Retina (tissue), 1 donor: ENCODE data around the gene KLHL11.

ENCODE experiments used
- DNase-seq: peaks from one replicate; pipeline ENCODE4 v3.0.0-alpha.2; 2016

The KLHL11 gene

DNA sequence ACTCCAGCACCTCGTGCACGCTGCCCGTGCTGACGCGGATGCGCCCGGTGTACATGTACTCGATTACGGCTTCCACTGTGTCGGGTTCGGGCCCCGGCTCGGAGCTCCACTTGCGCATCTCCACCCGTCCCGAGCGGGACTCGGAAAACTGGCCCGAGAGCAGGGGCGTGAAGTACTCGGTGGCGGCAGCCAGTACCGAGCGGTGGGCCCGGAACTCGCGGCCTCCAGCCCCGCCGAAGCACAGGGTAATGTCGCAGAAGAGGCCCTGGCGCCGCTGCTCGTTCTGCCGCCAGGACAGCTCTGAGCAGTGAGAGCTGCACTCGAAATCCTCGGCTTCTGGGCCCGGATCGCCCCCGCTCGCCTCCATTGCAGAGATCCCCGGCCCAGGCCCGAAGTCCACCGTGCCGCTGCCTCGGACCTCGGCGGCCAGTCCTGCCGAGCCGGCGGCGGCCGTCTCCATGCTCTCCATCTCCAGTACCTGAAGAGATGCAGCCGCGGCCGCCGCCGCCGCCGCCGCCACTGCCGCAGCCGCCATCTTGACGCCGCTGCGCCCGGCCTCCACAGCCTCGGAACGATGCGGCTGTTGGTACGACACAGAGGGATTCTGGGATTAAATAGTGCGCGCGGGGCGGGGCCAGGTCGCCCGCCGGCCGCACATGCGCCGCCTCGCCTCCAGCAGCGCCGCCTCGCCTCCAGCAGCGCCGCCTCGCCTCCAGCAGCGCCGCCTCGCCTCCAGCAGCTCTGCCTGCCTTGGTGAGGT lies at the start of gene KLHL11:
Gene KLHL11 (minus strand): TSS at position 588 of the 760 bp plus-strand sequence. CDS start 53 bp downstream, at position 535.
- DNase-seq = peak; percentile 97

DNA sequence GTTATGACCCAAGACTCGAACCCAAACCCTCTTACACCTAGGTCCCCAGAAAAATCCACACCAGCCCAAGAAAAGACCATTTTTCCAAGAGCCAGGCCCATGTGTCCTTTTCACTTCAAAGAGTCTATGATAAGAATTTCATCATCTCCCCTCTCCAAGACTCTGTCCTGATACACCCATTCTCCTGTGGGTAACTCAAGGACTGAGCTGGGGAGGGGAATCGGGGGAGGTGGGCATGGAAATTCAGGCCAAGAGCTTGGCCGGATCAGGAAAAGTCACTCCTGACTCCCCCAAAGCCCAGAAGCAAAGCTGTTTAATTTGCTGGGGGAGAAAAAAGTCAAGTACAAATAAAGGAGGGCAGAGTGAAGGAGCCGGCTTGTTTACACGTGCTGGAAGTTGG lies 49.8 kb upstream of the KLHL11 start:
- no peak for DNase-seq

DNA sequence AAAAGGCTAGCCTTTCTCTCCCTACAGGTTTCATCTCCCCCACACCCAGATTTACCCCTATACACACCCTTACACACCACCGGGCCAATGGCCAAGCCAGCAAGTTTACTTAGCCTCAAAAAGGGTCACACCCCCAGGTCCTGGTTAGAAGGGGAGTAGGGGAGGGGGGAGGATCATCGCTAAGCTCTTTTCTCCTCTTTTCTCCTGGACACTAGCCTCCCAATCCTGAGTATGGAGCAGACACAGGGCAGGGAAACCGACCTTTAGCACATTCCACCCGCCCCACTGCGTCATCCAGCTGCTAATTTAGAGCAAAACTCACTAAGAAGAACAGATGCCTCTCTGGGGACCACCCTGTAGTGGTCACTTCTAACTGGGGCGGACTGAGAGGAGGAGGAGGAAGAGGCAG lies 49.1 kb upstream of the KLHL11 start:
- DNase-seq = no peak

GRCh38 chr17:41913798-41914197 lies 48.6 kb upstream of the KLHL11 start:
- DNase-seq = no peak

DNA sequence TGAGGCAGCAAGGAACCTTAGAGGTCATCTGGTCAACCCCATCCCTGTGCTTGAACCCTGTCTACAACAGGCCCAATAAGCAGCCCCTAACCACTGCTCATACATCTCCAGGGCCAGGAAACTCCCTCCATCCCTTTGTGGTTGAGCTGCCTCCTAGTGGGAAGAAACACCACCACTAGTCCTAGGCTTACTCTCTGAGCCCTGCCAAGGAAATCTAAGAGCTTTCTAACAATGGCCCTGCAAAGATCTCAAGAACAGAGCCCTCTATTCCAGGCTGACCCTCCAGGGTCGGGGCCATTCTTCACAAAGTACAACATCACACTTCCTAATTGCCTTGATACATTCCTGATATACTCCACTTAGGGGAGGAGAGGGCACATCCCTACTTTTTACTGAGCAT lies 47.7 kb upstream of the KLHL11 start:
- DNase-seq = no peak

DNA sequence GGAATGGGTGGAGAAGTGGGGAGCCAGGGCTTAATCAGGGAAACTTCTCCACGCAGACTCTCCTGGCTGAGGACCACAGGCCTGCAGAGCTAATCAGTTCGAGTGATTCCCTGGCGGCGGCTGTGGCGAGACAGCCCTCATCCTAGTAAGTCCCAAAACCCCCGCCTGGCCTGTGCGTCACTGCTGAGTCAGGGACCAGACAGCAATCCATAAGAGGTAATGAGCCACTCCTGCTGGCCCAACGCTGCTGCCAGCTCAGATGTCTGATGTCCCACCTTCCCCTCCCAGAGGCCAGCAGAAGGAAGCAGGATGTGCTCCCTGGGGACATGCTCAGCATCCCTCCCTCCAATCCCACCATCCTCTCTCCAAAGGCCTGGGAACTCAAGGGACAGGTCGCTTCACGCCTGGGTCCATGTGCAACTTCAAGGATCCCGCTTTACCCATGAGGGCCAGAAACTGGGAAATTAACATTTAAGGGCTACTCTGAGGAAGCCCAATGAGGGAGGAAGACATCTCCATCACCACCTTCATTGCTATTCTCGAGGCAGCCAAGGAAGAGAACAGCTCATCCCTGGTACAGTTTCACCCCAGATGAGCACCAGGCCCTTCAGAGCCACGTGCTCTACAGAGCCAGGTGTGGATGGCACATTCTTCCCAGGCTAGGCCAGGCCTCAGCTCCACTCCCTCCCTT lies 45.6 kb upstream of the KLHL11 start:
- no peak for DNase-seq

- DNase-seq = peak; percentile 25
Observed at GRCh38 chr17:41909088-41909487, 43.9 kb upstream of the KLHL11 start.

DNA sequence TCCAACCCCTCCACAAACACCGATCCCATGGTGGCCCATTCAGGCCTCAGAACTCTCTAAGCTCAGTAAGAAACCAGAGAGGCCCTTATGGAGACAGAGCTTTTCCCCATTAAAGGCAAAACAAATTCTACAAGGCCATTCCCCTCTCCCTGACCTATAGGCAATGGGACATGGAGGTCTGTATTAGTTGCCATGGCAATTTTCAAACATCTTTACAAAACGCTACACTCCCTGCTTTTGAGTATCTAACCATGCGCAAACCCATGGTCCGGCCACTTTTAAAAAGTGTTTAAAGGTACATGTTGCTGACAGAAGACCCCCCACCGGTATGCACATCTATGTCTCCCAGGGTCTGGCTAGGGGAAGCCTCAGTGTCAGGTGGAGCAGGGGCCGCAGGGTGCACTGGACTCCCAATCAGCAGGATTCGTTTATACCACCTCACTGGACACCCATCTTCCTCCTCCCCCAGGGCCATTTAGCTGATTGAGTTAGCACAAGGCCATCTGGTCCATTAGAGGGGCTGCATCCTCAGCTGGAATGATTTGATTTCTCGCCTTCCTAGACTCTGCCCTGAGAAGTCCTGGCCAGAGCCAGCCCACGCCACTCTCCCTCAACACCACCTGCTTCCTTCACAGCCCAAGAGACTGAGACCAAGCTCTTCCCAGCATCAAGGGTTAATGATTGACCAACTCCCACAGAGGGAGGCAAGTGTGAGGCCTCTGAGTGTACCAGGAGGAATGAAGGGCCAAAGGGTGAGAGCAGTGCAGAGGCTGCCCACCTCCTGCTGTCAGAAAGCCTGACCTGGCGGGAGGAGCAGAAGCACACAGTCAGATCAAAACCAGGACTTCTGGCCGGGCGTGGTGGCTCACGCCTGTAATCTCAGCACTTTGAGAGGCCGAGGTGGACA lies 42.7 kb upstream of the KLHL11 start:
- DNase-seq = peak; percentile 67

DNA sequence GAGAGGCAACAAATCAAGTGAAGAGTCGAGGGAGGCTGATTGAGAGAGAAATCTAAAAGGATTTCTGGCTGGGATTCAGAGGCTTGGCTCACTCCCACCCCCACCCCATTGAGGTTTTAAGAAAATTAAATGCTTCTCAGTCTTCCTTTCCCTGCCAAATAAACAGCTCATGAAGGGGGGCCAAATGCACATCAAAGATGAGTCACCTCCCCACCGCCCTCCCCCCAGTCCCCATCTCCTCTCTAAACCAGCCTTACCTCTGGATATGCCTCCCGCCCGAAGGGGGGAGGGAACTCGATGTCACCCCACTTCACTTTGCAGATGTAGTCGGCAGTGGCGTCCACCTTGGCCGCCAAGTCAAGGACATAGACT lies 41.9 kb upstream of the KLHL11 start:
- DNase-seq = no peak

GRCh38 chr17:41906465-41907184 lies 41.4 kb upstream of the KLHL11 start:
- DNase-seq = no peak

- DNase-seq = no peak
Observed at GRCh38 chr17:41905172-41905571, 39.9 kb upstream of the KLHL11 start.

- no peak for DNase-seq
Observed at GRCh38 chr17:41904242-41904841, 39.1 kb upstream of the KLHL11 start.

GRCh38 chr17:41901646-41902045 lies 36.4 kb upstream of the KLHL11 start:
- no peak for DNase-seq

- no peak for DNase-seq
Observed at GRCh38 chr17:41896726-41897125, 31.5 kb upstream of the KLHL11 start.

DNA sequence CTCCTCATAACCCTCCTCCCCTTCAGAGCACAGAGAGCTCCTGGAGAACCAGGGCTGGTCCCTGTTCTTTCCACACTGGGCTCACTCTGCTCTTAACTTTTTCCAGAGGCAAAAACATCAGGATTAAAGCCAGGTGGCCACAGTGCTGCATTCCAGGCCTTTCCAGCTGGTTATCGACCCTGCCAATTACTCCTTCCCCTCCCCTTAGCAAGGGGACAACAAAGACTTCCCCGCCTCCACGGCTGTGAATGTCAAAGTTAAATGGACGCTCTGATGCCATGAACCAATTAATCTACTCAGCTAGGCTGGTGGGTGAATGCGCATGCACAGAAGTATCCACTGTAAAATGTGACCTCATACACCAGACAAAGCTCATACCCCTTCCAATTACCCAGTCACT lies 30.4 kb upstream of the KLHL11 start:
- peak; percentile 18 for DNase-seq

- DNase-seq = no peak
Observed at GRCh38 chr17:41894791-41895331, 29.6 kb upstream of the KLHL11 start.

GRCh38 chr17:41893384-41893783 lies 28.2 kb upstream of the KLHL11 start:
- DNase-seq = no peak

DNA sequence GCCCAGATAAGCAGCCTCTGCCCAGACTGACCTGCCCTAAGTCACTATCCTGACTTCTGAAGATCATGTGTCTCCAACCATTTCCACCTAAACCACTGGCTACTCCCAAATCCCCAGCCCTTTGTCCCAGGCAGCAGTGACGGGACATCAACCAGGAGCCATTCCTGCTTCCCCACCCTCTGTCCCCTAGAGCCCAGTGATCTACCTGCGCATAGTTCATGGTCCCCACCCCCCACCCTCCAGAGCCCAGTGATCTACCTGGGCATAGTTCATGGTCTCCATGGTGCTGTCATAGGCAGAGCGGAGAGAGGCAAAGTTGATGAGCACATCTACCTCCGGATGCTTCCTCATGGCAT lies 26.8 kb upstream of the KLHL11 start:
- DNase-seq = no peak

- DNase-seq = no peak
Observed at GRCh38 chr17:41891135-41892020, 26.2 kb upstream of the KLHL11 start.

- DNase-seq = no peak
Observed at GRCh38 chr17:41888332-41888965, 23.2 kb upstream of the KLHL11 start.

- peak; percentile 75 for DNase-seq
Observed at GRCh38 chr17:41885733-41886132, 20.5 kb upstream of the KLHL11 start.
